NCI-H146 treated with DMSO at 0.1 percent for 48 hours (cell line): ENCODE measurements around the gene TMEM156.

Experiments
- DNase-seq: peaks from one replicate; lab custom pipeline; 2025; ENCODE audit not compliant: unreplicated experiment; lab: John Stamatoyannopoulos, UW

TMEM156 gene

GRCh38 chr4:39032218-39033085 lies at the start of gene TMEM156:
Gene TMEM156, minus strand, starts transcription at chr4:39032409. Its CDS starts 96 bp downstream, at chr4:39032313.
- DNase-seq, result no peak

GRCh38 chr4:39078829-39079228 lies 46.6 kb upstream of the TMEM156 start:
- no peak for DNase-seq

GRCh38 chr4:39068907-39069306 lies 36.7 kb upstream of the TMEM156 start:
- no peak for DNase-seq

- no peak for DNase-seq
Observed at GRCh38 chr4:39067451-39067850, 35.2 kb upstream of the TMEM156 start.

GRCh38 chr4:39067031-39067430 lies 34.8 kb upstream of the TMEM156 start:
- no peak for DNase-seq

GRCh38 chr4:39066371-39066770 lies 34.2 kb upstream of the TMEM156 start:
- DNase-seq, result no peak

- DNase-seq, result no peak
Observed at GRCh38 chr4:39063430-39063829, 31.2 kb upstream of the TMEM156 start.

GRCh38 chr4:39062770-39063097 lies 30.5 kb upstream of the TMEM156 start:
- DNase-seq, result no peak

- DNase-seq, result no peak
Observed at GRCh38 chr4:39062094-39062769, 30.0 kb upstream of the TMEM156 start, which contains the start of gene KLHL5. Gene KLHL5, plus strand, starts transcription at chr4:39062232. Its CDS starts 421 bp downstream, at chr4:39062653.

GRCh38 chr4:39061457-39061856 lies 29.2 kb upstream of the TMEM156 start:
- DNase-seq, result no peak

- no peak for DNase-seq
Observed at GRCh38 chr4:39056023-39056422, 23.8 kb upstream of the TMEM156 start.

- no peak for DNase-seq
Observed at GRCh38 chr4:39054497-39054896, 22.3 kb upstream of the TMEM156 start.

GRCh38 chr4:39053983-39054382 lies 21.8 kb upstream of the TMEM156 start:
- no peak for DNase-seq

- no peak for DNase-seq
Observed at GRCh38 chr4:39051492-39051891, 19.3 kb upstream of the TMEM156 start.

- no peak for DNase-seq
Observed at GRCh38 chr4:39050590-39050989, 18.4 kb upstream of the TMEM156 start.

- DNase-seq, result no peak
Observed at GRCh38 chr4:39048311-39048710, 16.1 kb upstream of the TMEM156 start.

GRCh38 chr4:39047681-39048080 lies 15.5 kb upstream of the TMEM156 start:
- DNase-seq, result no peak

GRCh38 chr4:39046249-39046648 lies 14.0 kb upstream of the TMEM156 start:
- DNase-seq, result no peak

GRCh38 chr4:39045827-39046221 lies 13.6 kb upstream of the TMEM156 start:
- DNase-seq, result no peak

- DNase-seq, result no peak
Observed at GRCh38 chr4:39044956-39045826, 13.0 kb upstream of the TMEM156 start.

GRCh38 chr4:39044364-39044955 lies 12.3 kb upstream of the TMEM156 start:
- peak; percentile 9 for DNase-seq
